HL-60/S4 (cell line): ENCODE measurements around the gene IGFL4.

Experiments
- in situ Hi-C: fragments of 300-500 bp; cut with MboI; formaldehyde crosslinking; loops from 2 replicates; pipeline ENCODE4 v1.14.3; 2022; ENCODE audit warnings: low sequenced_read_pairs

The IGFL4 gene

DNA sequence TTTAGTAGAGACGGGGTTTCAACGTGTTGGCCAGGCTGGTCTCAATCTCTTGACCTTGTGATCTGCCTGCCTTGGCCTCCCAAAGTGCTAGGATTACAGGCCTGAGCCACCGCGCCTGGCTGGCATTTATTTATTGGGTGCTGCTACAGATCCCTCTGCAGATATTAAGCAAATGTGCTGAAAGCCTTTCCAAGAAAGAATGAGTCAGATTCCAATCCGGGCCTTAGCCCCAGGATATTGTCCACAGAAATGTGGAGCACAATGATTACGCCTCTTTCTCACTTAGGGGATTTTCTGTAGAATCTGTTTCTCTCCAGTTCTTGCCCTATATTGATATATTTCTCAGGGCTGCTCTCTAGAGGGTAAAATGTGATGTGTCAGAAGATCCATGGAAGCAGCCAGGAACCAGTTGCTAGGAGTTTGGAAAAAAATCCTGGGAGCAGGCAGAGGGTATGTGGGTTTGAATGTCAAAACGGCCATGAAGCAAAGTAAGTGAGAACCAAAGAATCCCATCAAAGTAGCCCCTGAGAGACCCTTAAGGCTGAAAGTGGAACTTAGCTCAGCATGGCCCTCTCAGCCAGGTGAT is 24.8 kb upstream of the IGFL4 start:
- in situ Hi-C loops: no loop called here

- in situ Hi-C loops: no loop called here
These were observed 22.4 kb upstream of the IGFL4 start for GRCh38 chr19:46063201-46063600.

DNA sequence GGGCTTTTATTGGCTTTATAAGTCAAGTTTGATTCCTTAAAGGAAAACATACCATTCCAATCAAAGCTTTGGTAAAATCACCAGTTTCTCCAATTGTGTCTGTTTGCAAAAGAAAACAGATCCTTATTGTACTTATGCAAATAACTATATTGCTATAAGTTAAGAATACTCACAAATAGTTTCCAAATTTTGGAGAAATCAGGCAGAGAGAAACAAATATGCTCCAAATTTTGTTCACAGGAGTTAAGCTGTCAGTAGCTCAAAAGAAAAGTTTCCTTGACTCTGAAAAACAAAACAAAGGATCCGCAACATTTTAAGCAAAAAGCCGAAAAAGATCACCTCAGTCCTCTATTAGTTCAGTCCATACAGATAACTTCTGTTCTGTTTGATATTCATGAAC is 19.2 kb upstream of the IGFL4 start:
- in situ Hi-C loops: no loop called here

DNA sequence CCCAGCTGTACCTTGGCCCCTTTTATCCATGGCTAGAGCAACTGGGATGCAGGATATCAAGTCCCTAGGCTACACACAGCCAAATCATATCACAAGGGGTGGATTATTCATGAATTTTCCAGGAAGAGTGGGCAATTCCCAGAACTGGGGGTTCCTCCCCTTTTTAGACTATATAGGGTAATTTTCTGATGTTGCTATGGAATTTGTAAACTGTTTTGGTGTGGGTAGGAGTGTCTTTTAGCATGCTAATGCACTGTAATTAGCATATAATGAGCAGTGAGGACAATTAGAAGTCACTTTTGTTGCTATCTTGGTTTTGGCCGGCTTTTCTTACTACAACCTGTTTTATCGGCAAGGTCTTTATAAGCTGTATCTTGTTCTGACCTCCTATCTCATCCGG is 18.0 kb upstream of the IGFL4 start:
- in situ Hi-C loops: no loop called here

DNA sequence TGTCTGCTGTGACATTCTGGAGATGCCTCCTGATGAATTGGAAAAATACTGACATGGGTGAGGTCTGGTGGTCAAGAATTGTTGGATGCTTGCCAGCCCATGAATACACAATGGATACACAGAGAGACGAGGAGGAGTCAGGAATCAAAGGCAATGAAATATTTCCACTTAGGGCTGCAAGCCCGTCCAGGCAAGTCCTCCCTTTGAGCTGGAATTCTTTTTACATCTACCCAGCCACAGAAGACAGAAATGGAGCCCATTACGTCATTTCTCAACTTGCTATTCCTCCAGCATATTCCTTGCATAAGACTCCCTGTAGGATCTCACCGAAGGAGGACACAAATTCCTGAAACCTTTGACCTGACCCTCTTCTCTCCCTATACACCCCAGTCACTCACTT is 15.7 kb upstream of the IGFL4 start:
- in situ Hi-C loops: no loop called here

DNA sequence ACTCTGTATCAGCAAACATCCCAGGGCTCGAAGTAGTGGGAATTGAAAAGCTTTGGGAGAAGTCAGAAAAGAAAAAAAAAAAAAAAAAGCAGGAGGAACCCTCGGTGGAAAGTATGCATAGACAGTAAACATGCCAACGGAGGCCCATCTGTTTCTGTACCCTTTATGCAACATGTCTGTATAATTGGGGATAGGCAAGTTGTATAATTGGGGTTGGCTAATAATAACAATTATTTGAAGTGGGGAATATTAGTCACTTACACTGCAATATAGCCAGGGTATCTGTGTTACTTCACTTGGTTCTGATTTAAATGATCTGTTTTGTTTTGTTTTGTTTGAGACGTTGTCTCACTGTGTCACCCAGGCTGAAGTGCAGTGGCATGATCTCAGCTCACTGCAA is 12.1 kb upstream of the IGFL4 start:
- in situ Hi-C loops: no loop called here

DNA sequence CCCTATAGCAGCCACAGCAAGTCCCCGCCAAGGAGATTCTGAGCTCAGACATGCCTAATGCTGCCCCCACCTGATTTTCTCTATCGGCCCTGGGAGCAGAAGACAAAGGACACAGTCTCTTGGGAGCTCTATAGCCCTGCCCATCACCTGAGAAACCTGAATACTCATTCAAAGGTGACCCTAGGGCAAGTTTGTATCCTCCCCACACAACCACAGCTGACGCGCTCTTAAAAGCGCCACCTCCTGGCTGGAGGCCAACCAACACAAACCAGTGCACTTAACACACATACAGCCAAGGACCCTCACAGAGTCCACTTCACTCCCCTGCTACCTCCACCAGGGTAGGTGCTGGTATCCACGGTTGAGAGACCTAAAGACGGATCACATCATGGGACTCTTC is 8.8 kb upstream of the IGFL4 start:
- in situ Hi-C loops: no loop called here

DNA sequence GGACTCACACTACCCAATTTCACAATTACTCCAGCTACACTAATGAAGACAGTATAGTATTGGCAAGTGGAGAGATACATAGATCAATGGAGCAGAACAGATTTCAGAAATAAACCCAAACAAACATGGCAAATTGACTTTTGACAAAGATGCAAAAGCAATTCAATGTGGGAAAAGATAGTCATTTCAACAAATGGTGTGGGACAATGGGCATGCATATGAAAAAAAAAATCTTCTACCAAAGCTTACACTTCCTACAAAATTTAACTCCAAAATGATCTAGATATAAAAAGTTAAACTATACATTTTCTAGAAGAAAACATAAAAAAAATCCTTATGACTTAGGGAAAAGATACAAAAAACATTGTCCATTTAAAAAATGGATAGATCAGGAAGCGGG is 2.7 kb upstream of the IGFL4 start:
- in situ Hi-C loops: no loop called here

GRCh38 chr19:46042252-46042883 is 1.6 kb upstream of the IGFL4 start:
- in situ Hi-C loops: no loop called here

DNA sequence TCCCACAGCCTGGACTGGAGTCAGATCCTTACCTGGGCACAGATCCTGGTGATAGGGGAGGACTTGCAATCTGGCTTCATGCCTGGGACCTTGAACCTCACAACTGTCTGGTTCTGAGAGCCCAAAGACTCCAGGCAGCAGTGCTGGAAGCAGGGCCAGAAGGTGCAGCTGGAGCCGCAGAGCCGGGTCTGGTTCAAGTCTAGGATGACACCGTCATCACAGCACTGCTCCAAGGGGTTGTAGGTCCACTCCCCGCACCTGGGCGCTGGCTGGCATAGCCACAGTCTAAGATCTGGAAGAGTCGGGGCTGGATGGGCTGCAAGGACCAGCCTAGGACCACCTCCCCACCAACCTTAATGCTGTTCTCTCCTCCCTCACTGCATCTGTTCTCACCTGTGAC is 677 bp downstream of the IGFL4 start:
- in situ Hi-C loops: no loop called here

GRCh38 chr19:46036744-46037128 is 4.1 kb downstream of the IGFL4 start:
- in situ Hi-C loops: no loop called here

- in situ Hi-C loops: no loop called here
These were observed 4.6 kb downstream of the IGFL4 start for GRCh38 chr19:46035986-46036743.

GRCh38 chr19:46035546-46035945 is 5.3 kb downstream of the IGFL4 start:
- in situ Hi-C loops: no loop called here

DNA sequence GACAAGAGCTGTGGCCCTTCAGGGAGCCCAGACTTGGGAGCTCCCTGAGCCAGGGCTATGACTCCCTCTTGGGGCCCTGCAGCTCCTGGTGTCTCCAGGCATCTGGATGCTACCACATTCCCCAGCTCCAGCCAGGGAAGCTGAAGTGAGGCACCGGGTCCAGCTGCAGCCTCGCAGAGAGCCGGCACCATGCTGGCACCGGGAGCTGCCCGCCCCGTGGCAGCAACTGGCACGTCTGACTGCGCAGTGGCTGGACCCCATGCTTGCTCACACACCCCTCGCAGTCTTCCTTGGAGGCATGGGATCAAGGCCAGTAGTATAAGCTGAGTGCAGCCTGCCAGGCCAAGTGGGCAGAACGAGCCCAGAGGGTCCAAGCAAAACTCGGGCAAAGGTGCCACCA is 7.4 kb downstream of the IGFL4 start:
- in situ Hi-C loops: no loop called here

- in situ Hi-C loops: no loop called here
These were observed 8.2 kb downstream of the IGFL4 start for GRCh38 chr19:46032597-46033025.

GRCh38 chr19:46031781-46032596 is 8.8 kb downstream of the IGFL4 start:
- in situ Hi-C loops: no loop called here

- in situ Hi-C loops: no loop called here
These were observed 9.8 kb downstream of the IGFL4 start for GRCh38 chr19:46030812-46031550.

DNA sequence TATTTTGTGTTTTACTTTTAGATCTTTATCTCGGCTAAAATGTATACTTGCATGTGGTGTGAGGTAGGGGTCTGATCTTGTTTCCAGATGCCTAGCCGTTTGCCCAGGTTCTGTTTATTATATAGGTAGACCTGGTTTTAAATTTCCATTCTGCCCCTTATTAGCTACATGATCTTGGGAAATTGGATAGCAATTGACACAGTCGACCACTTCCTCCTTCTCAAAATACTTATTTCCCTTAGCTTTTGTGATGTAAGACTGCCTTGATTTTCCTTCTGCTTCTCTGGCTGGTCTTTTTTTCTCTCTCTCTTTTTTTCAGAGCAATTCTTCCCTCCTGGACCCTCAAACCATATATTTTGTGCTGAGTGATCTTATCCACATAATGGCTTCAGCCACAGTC is 15.0 kb downstream of the IGFL4 start:
- in situ Hi-C loops: no loop called here

GRCh38 chr19:46023311-46023779 is 17.5 kb downstream of the IGFL4 start:
- in situ Hi-C loops: no loop called here

DNA sequence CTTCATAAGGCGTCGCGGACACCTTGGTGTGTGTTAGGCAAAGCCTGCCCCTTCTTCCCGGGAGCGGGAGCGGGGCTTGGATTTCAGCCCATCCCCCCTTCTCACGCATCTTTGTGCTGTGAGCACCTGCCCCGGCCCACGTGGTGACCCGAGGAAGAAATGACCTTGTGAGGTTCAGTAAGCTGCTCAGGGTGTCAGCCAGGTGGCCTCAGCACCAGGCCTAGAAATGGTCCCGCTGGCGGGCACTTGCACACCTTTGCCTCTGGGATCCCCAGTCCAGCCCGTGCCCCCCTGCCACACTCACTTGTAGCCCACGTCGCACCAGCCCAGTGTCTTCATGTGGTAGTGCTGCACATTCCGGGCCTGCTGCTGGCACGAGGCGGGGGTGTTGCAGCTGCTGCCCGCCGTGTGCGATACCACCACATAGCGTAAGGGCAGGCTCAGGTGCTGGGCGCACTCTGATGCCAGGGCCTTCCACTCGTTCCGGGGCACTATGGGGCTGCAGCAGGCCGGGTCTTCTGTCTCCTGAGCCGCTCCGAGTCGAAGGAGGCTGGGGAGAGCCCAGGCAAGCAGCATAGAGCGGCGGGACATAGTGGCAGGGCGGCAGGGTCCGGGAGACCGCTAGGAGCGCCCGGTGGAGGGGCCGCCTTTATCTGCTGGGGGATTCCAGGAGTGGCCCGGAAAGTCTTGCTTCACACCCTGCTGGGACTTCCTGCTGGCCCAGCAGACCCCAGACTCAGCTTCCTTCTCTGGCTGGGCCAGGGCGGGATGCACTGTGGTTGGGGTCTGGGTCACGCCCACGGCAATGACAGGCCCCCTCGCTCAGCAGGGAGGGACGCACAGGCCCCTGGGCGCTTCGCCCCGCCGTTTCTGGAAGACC is 18.1 kb downstream of the IGFL4 start, which contains the start of gene PGLYRP1:
Gene PGLYRP1 (minus strand): TSS at position 623 of the 880 bp plus-strand sequence. CDS start 32 bp downstream, at position 591.
- in situ Hi-C loops: no loop called here
